Fibroblast of pulmonary artery (primary cell): ENCODE results near the gene RNASE1.

Experiments
- DNase-seq: peaks from one replicate; pipeline ENCODE4 v3.0.0-alpha.2; 2010; ENCODE audit warnings: low read depth
- H3K4me3 ChIP-seq: replicated peaks from 2 replicates; pipeline ENCODE4 v1.5.1; 2011; ENCODE audit warnings: low read depth, mild to moderate bottlenecking, control low read depth, low read length, moderate library complexity
- CTCF ChIP-seq: IDR thresholded peaks from 2 replicates; pipeline ENCODE4 v1.5.1; 2011; ENCODE audit warnings: mild to moderate bottlenecking, control low read depth, low read length, inconsistent platforms; ENCODE audit errors: missing control alignments

Gene RNASE1

GRCh38 chr14:20790464-20791116 is 12.1 kb downstream of the RNASE1 start:
- H3K4me3 ChIP-seq: no peak overlapping the region
- DNase-seq: no peak
- TF ChIP-seq CTCF: no peak

DNA sequence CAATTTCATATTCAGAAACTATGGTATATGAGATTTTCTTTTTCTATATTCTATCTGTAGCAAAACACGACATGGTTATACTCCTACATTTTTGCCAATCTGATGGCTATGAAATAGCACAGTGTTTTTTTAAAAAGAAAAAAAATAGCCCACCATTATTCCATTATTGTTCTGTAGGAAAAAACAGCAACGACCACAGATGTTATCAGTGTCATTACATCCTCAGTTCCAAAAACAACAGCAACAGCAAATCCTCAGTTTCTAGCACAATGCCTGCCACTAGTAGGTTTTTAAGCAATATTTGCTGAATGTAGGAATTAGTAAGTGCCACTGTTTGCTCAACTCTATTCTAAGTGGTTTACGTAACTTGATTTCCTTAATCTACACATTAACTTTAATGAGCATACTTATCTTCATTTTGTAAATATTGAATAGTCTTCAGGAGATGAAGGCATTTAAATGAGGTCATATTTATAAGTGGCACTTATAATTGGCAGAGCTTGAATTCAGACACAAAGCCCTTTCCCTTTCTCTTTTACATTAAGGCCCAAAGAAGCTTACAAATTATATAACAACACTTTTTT is 13.3 kb downstream of the RNASE1 start:
- no peak overlapping the region for H3K4me3 ChIP-seq
- no peak for TF ChIP-seq CTCF
- no peak for DNase-seq

DNA sequence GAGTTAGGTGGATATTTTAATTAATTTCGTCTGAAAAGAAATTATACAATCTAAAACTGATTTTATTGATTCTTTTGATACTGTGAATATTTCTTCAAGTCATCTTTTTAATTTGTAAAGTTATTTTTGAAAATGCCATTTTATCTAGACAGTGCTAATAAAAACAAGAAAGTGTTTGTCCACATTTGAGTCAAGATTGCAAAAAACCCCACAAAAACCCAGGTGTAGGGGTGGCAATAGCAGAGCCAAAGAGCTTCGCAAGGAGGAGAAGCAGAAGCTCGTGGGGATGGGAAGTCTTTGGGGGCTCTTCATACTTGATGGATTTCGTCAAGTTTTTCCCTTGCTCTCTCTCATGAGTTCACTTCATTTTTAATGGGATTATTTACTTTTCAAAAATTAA is 15.6 kb downstream of the RNASE1 start:
- DNase-seq: no peak
- no peak overlapping the region for H3K4me3 ChIP-seq
- no peak for TF ChIP-seq CTCF

DNA sequence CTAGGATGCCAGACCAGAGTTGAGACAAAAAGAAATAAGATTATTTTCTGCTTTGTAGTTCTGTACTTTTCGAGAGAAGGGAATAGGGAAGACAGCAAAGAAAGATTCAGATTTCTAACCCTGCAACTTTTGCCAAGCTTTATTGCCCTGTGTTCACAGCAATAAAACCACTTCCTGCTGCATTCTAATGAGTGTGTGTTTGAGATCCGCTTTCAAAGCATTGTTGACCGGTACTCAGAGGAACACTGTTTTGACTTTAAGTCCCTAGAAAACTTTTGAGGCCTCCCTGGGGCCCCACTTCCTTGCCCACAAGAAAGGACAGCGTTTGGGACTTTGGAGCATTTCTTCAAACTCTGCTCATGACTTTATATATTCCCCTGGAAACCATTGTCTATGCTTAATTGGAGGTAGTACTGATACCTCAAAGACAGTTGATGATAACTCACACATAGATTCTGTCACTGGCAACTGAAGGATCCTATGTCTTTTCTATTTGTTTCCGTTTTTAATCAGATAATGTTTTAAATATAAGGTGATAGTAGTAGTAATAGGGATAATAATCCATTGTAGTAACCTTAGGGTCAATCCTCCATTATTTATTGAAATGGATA is 20.3 kb downstream of the RNASE1 start:
- no peak for DNase-seq
- no peak for TF ChIP-seq CTCF
- H3K4me3 ChIP-seq: no peak overlapping the region

- H3K4me3 ChIP-seq: no peak overlapping the region
- DNase-seq: no peak
- no peak for TF ChIP-seq CTCF
Observed at GRCh38 chr14:20781803-20782202, 20.8 kb downstream of the RNASE1 start.

DNA sequence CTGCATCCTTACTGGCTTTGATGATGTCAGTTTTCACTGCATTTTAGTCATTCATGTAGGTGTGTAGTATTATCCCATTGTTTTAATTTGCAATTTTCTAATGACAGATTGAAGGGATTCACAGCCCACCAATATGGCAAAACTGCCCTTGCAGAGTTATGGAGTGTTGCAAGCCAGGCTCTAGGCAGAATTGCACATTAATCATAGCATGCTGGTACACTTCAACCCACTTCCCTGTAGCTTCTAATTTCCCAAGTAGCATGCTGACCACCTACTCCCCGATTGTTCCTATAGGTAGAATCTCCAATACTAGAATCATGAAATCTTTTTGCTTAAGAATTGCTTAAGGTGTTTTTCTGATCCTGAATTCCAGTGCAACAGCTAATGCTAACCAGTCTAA is 26.7 kb downstream of the RNASE1 start:
- H3K4me3 ChIP-seq: no peak overlapping the region
- DNase-seq: no peak
- TF ChIP-seq CTCF: no peak
